Measurements from ENCODE around the gene ASXL2.

The ASXL2 gene

GRCh38 chr2:25738383-25739343 is 139.6 kb downstream of the ASXL2 start:
- no peak for DNase-seq (ENCODE audit: low read depth)
- no peak overlapping the region for H3K4me3 ChIP-seq (ENCODE audit: low read depth, low read length)
- TF ChIP-seq CTCF (IDR thresholded peaks at IDR 0.05; ENCODE audit: low read depth, low read length, missing control alignments): no peak
- in situ Hi-C loops (cut with HindIII; ENCODE audit: low sequenced_read_pairs): no loop called here

GRCh38 chr2:25736899-25737515 is 141.3 kb downstream of the ASXL2 start:
- no peak overlapping the region for H3K4me3 ChIP-seq (ENCODE audit: low read depth, low read length)
- in situ Hi-C loops (cut with HindIII; ENCODE audit: low sequenced_read_pairs): no loop called here
- DNase-seq (ENCODE audit: low read depth): no peak

GRCh38 chr2:25735835-25736234 is 142.5 kb downstream of the ASXL2 start:
- TF ChIP-seq CTCF (IDR thresholded peaks at IDR 0.05; ENCODE audit: low read depth, low read length, missing control alignments): no peak
- DNase-seq (ENCODE audit: low read depth): no peak
- H3K4me3 ChIP-seq (ENCODE audit: low read depth, low read length): no peak overlapping the region
- in situ Hi-C loops (cut with HindIII; ENCODE audit: low sequenced_read_pairs): no loop called here

More at GRCh38 chr2:25736899-25737515, 141.3 kb downstream of the ASXL2 start:
- TF ChIP-seq CTCF (IDR thresholded peaks at IDR 0.05; ENCODE audit: low read depth, low read length, missing control alignments): no peak

- no peak for DNase-seq (ENCODE audit: low read depth)
- no peak for TF ChIP-seq CTCF (IDR thresholded peaks at IDR 0.05; ENCODE audit: low read depth, low read length, missing control alignments)
- H3K4me3 ChIP-seq (ENCODE audit: low read depth, low read length): no peak overlapping the region
- in situ Hi-C loops (cut with HindIII; ENCODE audit: low sequenced_read_pairs): no loop called here
These were observed 149.7 kb downstream of the ASXL2 start for GRCh38 chr2:25728559-25728958.

DNA sequence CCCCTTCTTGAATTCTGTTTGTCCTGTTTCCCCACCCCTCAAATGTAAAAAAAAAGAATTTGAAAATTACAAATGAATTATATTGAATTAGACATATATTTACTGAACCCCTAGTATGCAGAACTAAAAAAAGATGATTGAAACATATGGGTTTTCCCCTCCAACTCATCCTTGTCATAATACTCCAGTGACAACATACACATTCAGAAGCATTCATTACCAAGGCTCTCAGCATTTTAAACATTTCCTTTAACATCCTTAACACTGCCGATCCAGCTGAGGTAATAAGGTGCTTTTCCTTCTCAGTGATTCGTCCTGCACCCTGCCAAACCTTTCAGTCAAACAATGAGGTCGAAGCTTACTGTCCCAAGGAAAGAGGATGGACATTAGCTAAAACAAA is 151.8 kb downstream of the ASXL2 start:
- TF ChIP-seq CTCF (IDR thresholded peaks at IDR 0.05; ENCODE audit: low read depth, low read length, missing control alignments): no peak
- DNase-seq (ENCODE audit: low read depth): no peak
- in situ Hi-C loops (cut with HindIII; ENCODE audit: low sequenced_read_pairs): no loop called here
- H3K4me3 ChIP-seq (ENCODE audit: low read depth, low read length): no peak overlapping the region

GRCh38 chr2:25725877-25726276 is 152.4 kb downstream of the ASXL2 start:
- no peak for DNase-seq (ENCODE audit: low read depth)
- no peak overlapping the region for H3K4me3 ChIP-seq (ENCODE audit: low read depth, low read length)
- TF ChIP-seq CTCF (IDR thresholded peaks at IDR 0.05; ENCODE audit: low read depth, low read length, missing control alignments): no peak
- in situ Hi-C loops (cut with HindIII; ENCODE audit: low sequenced_read_pairs): no loop called here
